Measurements from ENCODE around the gene MED25. TPM values are rescaled to one million over a fixed set of nuclear protein-coding genes. Genes with fewer than 3 reads are reported as not detected.

MED25 gene
- total RNA-seq, 1 donor from 2014 or later = 44.0 TPM

- no peak overlapping the region for H3K27ac Mint-ChIP-seq
- no peaks in the 10 kb centered on the region for H3K27me3 Mint-ChIP-seq (ENCODE audit: low read depth)
- intact Hi-C loops (cut with micrococcal nuclease) = no loop called here
- peaks cover 5% of the 10 kb centered on the region for H3K9me3 Mint-ChIP-seq
- H3K4me1 Mint-ChIP-seq (ENCODE audit: low read depth) = peaks cover 16% of the 10 kb centered on the region
- H3K36me3 Mint-ChIP-seq (ENCODE audit: low read depth) = peaks cover 10% of the 10 kb centered on the region
- no peak for DNase-seq (ENCODE audit: low spot score)
- no peak overlapping the region for H3K4me3 Mint-ChIP-seq (ENCODE audit: low read depth)
These were observed 26.3 kb downstream of the MED25 start for GRCh38 chr19:49844138-49845095.

- intact Hi-C loops (cut with micrococcal nuclease) = no loop called here
These were observed 27.3 kb downstream of the MED25 start for GRCh38 chr19:49845414-49845813.

GRCh38 chr19:49846408-49846807 is 28.3 kb downstream of the MED25 start:
- peaks cover 24% of the 10 kb centered on the region for H3K4me1 Mint-ChIP-seq (ENCODE audit: low read depth)
- intact Hi-C loops (cut with micrococcal nuclease) = no loop called here
- no peak overlapping the region for H3K4me3 Mint-ChIP-seq (ENCODE audit: low read depth)
- no peak overlapping the region for H3K27ac Mint-ChIP-seq
- no peak for DNase-seq (ENCODE audit: low spot score)
- peaks cover 5% of the 10 kb centered on the region for H3K9me3 Mint-ChIP-seq
- H3K36me3 Mint-ChIP-seq (ENCODE audit: low read depth) = peaks cover 10% of the 10 kb centered on the region
- H3K27me3 Mint-ChIP-seq (ENCODE audit: low read depth) = no peaks in the 10 kb centered on the region

More at GRCh38 chr19:49845414-49845813, 27.3 kb downstream of the MED25 start:
- Mint-ChIP-seq H3K9me3 (peaks cover 5% of the 10 kb centered on the region), H3K4me1 (ENCODE audit: low read depth) (peaks cover 24% of the 10 kb centered on the region), H3K27ac (no peak overlapping the region), H3K27me3 (ENCODE audit: low read depth) (no peaks in the 10 kb centered on the region), H3K4me3 (ENCODE audit: low read depth) (no peak overlapping the region), H3K36me3 (ENCODE audit: low read depth) (peaks cover 10% of the 10 kb centered on the region)
- no peak for DNase-seq (ENCODE audit: low spot score)

GRCh38 chr19:49847731-49848696 is 29.9 kb downstream of the MED25 start:
- no peak for DNase-seq (ENCODE audit: low spot score)
- peaks cover 34% of the 10 kb centered on the region for H3K4me1 Mint-ChIP-seq (ENCODE audit: low read depth)
- H3K27me3 Mint-ChIP-seq (ENCODE audit: low read depth) = no peaks in the 10 kb centered on the region
- no peak overlapping the region for H3K27ac Mint-ChIP-seq
- H3K9me3 Mint-ChIP-seq = peaks cover 5% of the 10 kb centered on the region
- H3K36me3 Mint-ChIP-seq (ENCODE audit: low read depth) = peaks cover 15% of the 10 kb centered on the region
- intact Hi-C loops (cut with micrococcal nuclease) = no loop called here
- H3K4me3 Mint-ChIP-seq (ENCODE audit: low read depth) = no peak overlapping the region

GRCh38 chr19:49848938-49849337 is 30.8 kb downstream of the MED25 start:
- peaks cover 15% of the 10 kb centered on the region for H3K36me3 Mint-ChIP-seq (ENCODE audit: low read depth)
- peak overlapping the region; percentile 67 for H3K4me3 Mint-ChIP-seq (ENCODE audit: low read depth)
- peaks cover 5% of the 10 kb centered on the region for H3K9me3 Mint-ChIP-seq
- intact Hi-C loops (cut with micrococcal nuclease) = no loop called here
- peaks cover 37% of the 10 kb centered on the region for H3K4me1 Mint-ChIP-seq (ENCODE audit: low read depth)
- H3K27ac Mint-ChIP-seq = peak overlapping the region; percentile 52
- no peak for DNase-seq (ENCODE audit: low spot score)
- no peaks in the 10 kb centered on the region for H3K27me3 Mint-ChIP-seq (ENCODE audit: low read depth)

GRCh38 chr19:49849433-49850220 is 31.5 kb downstream of the MED25 start:
- Mint-ChIP-seq H3K9me3 (peaks cover 5% of the 10 kb centered on the region), H3K27ac (peak overlapping the region; percentile 52), H3K36me3 (ENCODE audit: low read depth) (peaks cover 15% of the 10 kb centered on the region), H3K4me1 (ENCODE audit: low read depth) (peaks cover 37% of the 10 kb centered on the region), H3K27me3 (ENCODE audit: low read depth) (no peaks in the 10 kb centered on the region), H3K4me3 (ENCODE audit: low read depth) (peak overlapping the region; percentile 89)
- DNase-seq (ENCODE audit: low spot score) = no peak
- intact Hi-C loops (cut with micrococcal nuclease) = loop anchor here (1.0 kb wide), 1 partner anchor 28 kb away; the partner anchor contains the start of genes AKT1S1 and TBC1D17

GRCh38 chr19:49850221-49850486 is 32.1 kb downstream of the MED25 start:
- Mint-ChIP-seq H3K27ac (peak overlapping the region; percentile 96), H3K27me3 (ENCODE audit: low read depth) (no peaks in the 10 kb centered on the region), H3K4me3 (ENCODE audit: low read depth) (peak overlapping the region; percentile 89), H3K4me1 (ENCODE audit: low read depth) (peaks cover 37% of the 10 kb centered on the region), H3K9me3 (peaks cover 5% of the 10 kb centered on the region), H3K36me3 (ENCODE audit: low read depth) (peaks cover 15% of the 10 kb centered on the region)
- intact Hi-C loops (cut with micrococcal nuclease) = loop anchor here (1.0 kb wide), 1 partner anchor 27 kb away; the partner anchor contains the start of genes AKT1S1 and TBC1D17
- DNase-seq (ENCODE audit: low spot score) = no peak

GRCh38 chr19:49850487-49851342 is 32.6 kb downstream of the MED25 start, which contains the start of gene PTOV1:
PTOV1 (plus strand) TSS chr19:49851159.
- peak within 1 kb of the TSS; percentile 96 for H3K27ac Mint-ChIP-seq
- intact Hi-C loops (cut with micrococcal nuclease) = loop anchor here (1.0 kb wide), 2 partner anchors 17 to 27 kb away; partner anchors contain the start of genes AKT1S1, PNKP and TBC1D17
- peaks cover 37% of the 10 kb centered on the region for H3K4me1 Mint-ChIP-seq (ENCODE audit: low read depth)
- peak within 1 kb of the TSS; percentile 89 for H3K4me3 Mint-ChIP-seq (ENCODE audit: low read depth)
- DNase-seq (ENCODE audit: low spot score) = peak; percentile 84
- H3K36me3 Mint-ChIP-seq (ENCODE audit: low read depth) = peaks cover 20% of the 10 kb centered on the region
- peaks cover 5% of the 10 kb centered on the region for H3K9me3 Mint-ChIP-seq
- H3K27me3 Mint-ChIP-seq (ENCODE audit: low read depth) = no peaks in the 10 kb centered on the region

GRCh38 chr19:49851456-49852259 is 33.6 kb downstream of the MED25 start:
- DNase-seq (ENCODE audit: low spot score) = no peak
- Mint-ChIP-seq H3K9me3 (peaks cover 5% of the 10 kb centered on the region), H3K27ac (peak overlapping the region; percentile 67), H3K4me3 (ENCODE audit: low read depth) (peak overlapping the region; percentile 78), H3K27me3 (ENCODE audit: low read depth) (no peaks in the 10 kb centered on the region), H3K36me3 (ENCODE audit: low read depth) (peaks cover 24% of the 10 kb centered on the region), H3K4me1 (ENCODE audit: low read depth) (peaks cover 37% of the 10 kb centered on the region)
- intact Hi-C loops (cut with micrococcal nuclease) = loop anchor here (1.0 kb wide), 1 partner anchor 16 kb away; the partner anchor contains the start of gene PNKP

- Mint-ChIP-seq H3K27ac (peak overlapping the region; percentile 67), H3K4me1 (ENCODE audit: low read depth) (peaks cover 36% of the 10 kb centered on the region), H3K4me3 (ENCODE audit: low read depth) (peak overlapping the region; percentile 78), H3K27me3 (ENCODE audit: low read depth) (no peaks in the 10 kb centered on the region), H3K36me3 (ENCODE audit: low read depth) (peaks cover 28% of the 10 kb centered on the region), H3K9me3 (peaks cover 5% of the 10 kb centered on the region)
- intact Hi-C loops (cut with micrococcal nuclease) = no loop called here
- DNase-seq (ENCODE audit: low spot score) = no peak
These were observed 34.6 kb downstream of the MED25 start for GRCh38 chr19:49852631-49853126.
